GM18867 (cell line): ENCODE results near the gene CSMD2.
A peak's percentile ranks its signal among the peaks of the same experiment; 100 is the strongest.

Experiments
- ATAC-seq: cut with Tn5 transposase; IDR thresholded peaks from one replicate; pipeline ENCODE4 v1.9.1; 2021; ENCODE audit warnings: mild to moderate bottlenecking, moderate library complexity; ENCODE audit not compliant: unreplicated experiment

Gene CSMD2

GRCh38 chr1:33471416-33471815 is 693.6 kb downstream of the CSMD2 start:
- no peak for ATAC-seq

DNA sequence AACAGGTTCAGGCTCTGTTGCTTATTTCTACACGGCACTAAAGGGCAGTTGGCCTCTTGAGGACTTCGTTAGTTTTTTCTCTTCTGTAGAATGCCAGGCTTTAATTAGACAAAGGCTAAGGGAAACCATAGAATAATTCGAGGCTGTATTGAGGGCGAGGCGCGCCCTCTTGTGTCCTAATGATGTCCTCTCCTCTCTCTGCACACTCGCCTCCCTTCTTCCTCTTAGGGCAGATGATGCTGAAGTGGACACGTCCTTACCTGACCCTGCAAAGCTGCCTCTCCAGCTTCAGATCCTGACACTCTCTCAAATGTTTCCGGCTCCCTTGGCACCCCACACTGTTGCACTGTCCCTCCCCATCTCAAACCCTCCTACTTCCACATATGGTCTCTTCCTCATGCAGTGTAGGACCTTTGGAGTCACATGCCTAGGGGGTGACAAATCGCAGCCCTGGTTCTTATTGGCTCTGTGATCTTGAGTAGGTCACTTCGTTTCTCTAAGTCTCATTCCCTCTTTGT is 694.5 kb downstream of the CSMD2 start:
- peak; percentile 32 for ATAC-seq

DNA sequence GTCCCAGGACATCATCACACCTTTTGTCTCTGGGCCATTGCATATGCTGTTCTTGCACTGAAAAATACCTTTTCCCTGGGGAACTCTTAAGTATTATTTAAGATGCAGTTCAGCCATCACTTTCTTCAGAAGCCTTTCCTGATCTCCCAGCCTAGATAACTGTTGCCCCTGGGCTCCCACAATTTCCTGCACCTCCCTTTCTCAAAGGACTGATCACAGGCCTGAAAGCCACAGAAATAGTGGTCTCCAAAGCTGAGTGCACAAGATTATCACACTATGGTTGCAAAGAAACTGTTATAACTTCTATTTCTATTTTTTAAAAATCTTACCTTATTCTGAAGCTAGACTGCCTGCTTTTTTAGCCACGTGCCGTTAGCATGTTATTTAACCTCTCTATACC is 695.3 kb downstream of the CSMD2 start:
- ATAC-seq, result no peak

DNA sequence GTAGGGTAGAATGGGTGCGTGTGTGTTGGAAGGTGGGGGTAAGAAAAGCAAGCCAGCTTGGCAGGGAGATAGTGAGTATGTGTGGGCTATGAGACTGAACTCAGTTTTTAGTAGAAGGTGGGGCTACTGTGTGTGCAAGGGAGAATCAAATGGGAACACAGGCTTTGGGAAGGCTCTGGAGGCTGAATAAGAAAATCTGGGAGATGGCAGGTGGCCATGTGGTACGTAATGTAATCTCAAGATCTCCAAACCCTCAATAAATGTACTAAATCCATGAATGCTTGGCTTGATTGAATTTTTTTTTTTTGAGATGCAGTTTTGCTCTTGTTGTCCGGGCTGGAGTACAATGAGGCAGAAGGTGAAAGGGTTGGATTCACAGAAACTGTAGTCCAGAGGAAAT is 696.1 kb downstream of the CSMD2 start:
- ATAC-seq, result no peak

GRCh38 chr1:33468531-33468930 is 696.5 kb downstream of the CSMD2 start:
- ATAC-seq, result no peak

- ATAC-seq, result no peak
These were observed 697.0 kb downstream of the CSMD2 start for GRCh38 chr1:33468011-33468410.

- ATAC-seq, result no peak
These were observed 698.9 kb downstream of the CSMD2 start for GRCh38 chr1:33466159-33466558.

DNA sequence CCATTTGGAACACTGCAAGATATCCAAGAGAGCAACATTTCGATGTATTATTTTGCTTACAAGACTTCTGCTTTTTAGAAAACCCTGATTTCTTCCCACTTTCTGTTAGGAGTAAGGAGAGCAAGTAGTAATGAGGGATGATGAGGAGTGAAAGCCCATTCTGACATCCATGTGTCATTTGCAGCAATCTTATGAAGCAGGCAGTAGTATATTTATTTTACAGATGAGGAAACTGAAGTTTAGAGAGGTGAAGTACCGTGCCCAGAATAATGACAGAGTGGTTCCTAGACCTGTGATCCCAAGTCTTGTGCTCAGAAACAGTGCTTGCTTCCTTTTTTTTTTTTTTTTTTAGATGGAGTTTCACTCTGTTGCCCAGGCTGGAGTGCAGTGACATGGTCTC is 699.7 kb downstream of the CSMD2 start:
- no peak for ATAC-seq

GRCh38 chr1:33464552-33464951 is 700.5 kb downstream of the CSMD2 start:
- no peak for ATAC-seq
